Adrenal gland (tissue), 5 donors: Measurements from ENCODE around the gene FGF14.

ENCODE experiments used
- POLR2A ChIP-seq, 2 donors: fragments of 450-650 bp; IDR thresholded peaks; one replicate each; pipeline ENCODE4 v1.6.1; 2017; ENCODE audit warnings: antibody characterized with exemption in 2 of 2, mild to moderate bottlenecking in 2 of 2, moderate library complexity in 1 of 2
- TF ChIP-seq, protein P1 (sequence below), 6 experiments: fragments of 450-650 bp in 4 of 6; fragments of 200-600 bp in 2 of 6; sonication (generic) in 1 of 6; IDR thresholded peaks; 1 replicate in 5 of 6; 2 replicates in 1 of 6; pipeline versions ENCODE4 v1.5.1 to v1.8.0; 2016 to 2021; ENCODE audit warnings: antibody characterized with exemption in 6 of 6, mild to moderate bottlenecking in 2 of 6, moderate library complexity in 1 of 6
- donor health status: DM: no; HTN: no; CAD: no.

DNA sequence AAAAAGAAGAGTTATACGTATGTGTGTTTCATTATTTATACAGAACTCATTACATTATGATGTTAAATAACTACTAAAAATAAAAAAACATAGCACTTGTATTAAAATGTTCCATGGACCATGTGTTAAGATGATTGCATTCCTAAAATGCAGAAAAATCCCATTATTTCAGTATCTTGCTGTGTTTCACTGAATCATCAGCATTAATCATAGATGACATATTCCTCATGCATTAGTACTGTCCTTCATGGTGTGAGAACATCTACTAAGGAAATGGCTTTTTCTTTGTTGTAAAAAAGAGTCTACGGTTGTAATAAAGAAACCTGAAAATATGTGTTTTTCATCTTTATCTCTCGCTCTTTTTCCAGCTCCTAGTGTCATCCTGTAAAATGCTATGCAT, 416.5 kb downstream of the FGF14 start:
- no peak for TF ChIP-seq POLR2A (IDR thresholded peaks at IDR 0.05)
- TF ChIP-seq, protein P1, sequence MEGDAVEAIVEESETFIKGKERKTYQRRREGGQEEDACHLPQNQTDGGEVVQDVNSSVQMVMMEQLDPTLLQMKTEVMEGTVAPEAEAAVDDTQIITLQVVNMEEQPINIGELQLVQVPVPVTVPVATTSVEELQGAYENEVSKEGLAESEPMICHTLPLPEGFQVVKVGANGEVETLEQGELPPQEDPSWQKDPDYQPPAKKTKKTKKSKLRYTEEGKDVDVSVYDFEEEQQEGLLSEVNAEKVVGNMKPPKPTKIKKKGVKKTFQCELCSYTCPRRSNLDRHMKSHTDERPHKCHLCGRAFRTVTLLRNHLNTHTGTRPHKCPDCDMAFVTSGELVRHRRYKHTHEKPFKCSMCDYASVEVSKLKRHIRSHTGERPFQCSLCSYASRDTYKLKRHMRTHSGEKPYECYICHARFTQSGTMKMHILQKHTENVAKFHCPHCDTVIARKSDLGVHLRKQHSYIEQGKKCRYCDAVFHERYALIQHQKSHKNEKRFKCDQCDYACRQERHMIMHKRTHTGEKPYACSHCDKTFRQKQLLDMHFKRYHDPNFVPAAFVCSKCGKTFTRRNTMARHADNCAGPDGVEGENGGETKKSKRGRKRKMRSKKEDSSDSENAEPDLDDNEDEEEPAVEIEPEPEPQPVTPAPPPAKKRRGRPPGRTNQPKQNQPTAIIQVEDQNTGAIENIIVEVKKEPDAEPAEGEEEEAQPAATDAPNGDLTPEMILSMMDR (IDR thresholded peaks at IDR 0.05), result no peak
